CD4-positive, alpha-beta T cell (primary cell): ENCODE measurements around the gene CEP192. TPM values are rescaled to one million over a fixed set of nuclear protein-coding genes. Genes with fewer than 3 reads are reported as not detected.

Experiments used
- ATAC-seq: fragments of 200-7000 bp; cut with Tn5 transposase; one replicate; pipeline ENCODE4 v1.10.0; 2022; ENCODE audit warnings: mild to moderate bottlenecking; ENCODE audit not compliant: poor library complexity
- CTCF ChIA-PET: fragments of 350-600 bp; sonication (Branson Sonifier 250); formaldehyde crosslinking; loops from one replicate; lab custom pipeline; 2021; ENCODE audit warnings: antibody characterized with exemption, inconsistent platforms; lab: Charles Lee
- POLR2A ChIA-PET: fragments of 350-600 bp; sonication (Branson Sonifier 250); formaldehyde crosslinking; loops from one replicate; lab custom pipeline; 2021; ENCODE audit warnings: antibody characterized with exemption, inconsistent platforms; lab: Charles Lee
- DNase-seq, 14 experiments: peaks; one replicate each; pipeline ENCODE4 v3.0.0-alpha.2; 2013 to 2020; ENCODE audit warnings: mixed read lengths in 2 of 14
- H3K27ac ChIP-seq, 2 donors: one replicate each; pipeline versions ENCODE4 v1.5.1 to v1.7.0; 2013; ENCODE audit warnings: low read length in 2 of 2, low read depth in 1 of 2, mild to moderate bottlenecking in 1 of 2
- H3K27me3 ChIP-seq, 2 experiments: 1 replicate in 1 of 2; 2 replicates in 1 of 2; pipeline versions ENCODE4 v1.6.1 to v1.7.0; 2013; ENCODE audit warnings: low read length in 2 of 2, control low read depth in 1 of 2, mild to moderate bottlenecking in 1 of 2, moderate library complexity in 1 of 2; ENCODE audit not compliant: insufficient read depth in 2 of 2, control insufficient read depth in 1 of 2
- H3K36me3 ChIP-seq: one replicate; pipeline ENCODE4 v1.6.1; 2013; ENCODE audit warnings: low read length, control low read depth; ENCODE audit not compliant: insufficient read depth
- H3K4me1 ChIP-seq: one replicate; pipeline ENCODE4 v1.6.1; 2013; ENCODE audit warnings: low read length, control low read depth; ENCODE audit not compliant: insufficient read depth
- H3K4me3 ChIP-seq: one replicate; pipeline ENCODE4 v1.5.1; 2013; ENCODE audit warnings: mild to moderate bottlenecking, low read length, moderate library complexity
- H3K9me3 ChIP-seq, 2 experiments: 1 replicate in 1 of 2; 2 replicates in 1 of 2; pipeline versions ENCODE4 v1.6.1 to v1.7.0; 2013; ENCODE audit warnings: low read length in 2 of 2, mild to moderate bottlenecking in 2 of 2, control low read depth in 1 of 2, moderate library complexity in 1 of 2; ENCODE audit not compliant: control insufficient read depth in 1 of 2, insufficient read depth in 1 of 2
- H3K27ac Mint-ChIP-seq: one replicate; pipeline ENCODE4 v1.8.0; 2020; ENCODE audit warnings: mixed read lengths
- H3K27me3 Mint-ChIP-seq: one replicate; pipeline ENCODE4 v1.8.0; 2021; ENCODE audit warnings: mixed read lengths
- H3K36me3 Mint-ChIP-seq: one replicate; pipeline ENCODE4 v1.8.0; 2021; ENCODE audit warnings: low read depth, mixed read lengths
- H3K4me1 Mint-ChIP-seq: one replicate; pipeline ENCODE4 v1.8.0; 2021; ENCODE audit warnings: low read depth, mixed read lengths
- H3K4me3 Mint-ChIP-seq: one replicate; pipeline ENCODE4 v1.8.0; 2020; ENCODE audit warnings: mild to moderate bottlenecking, mixed read lengths
- H3K9me3 Mint-ChIP-seq: one replicate; pipeline ENCODE4 v1.8.0; 2020; ENCODE audit warnings: mixed read lengths
- CTCF ChIP-seq: fragments of 200-600 bp; IDR thresholded peaks from one replicate; pipeline ENCODE4 v1.8.0; 2022; ENCODE audit warnings: antibody characterized with exemption, mild to moderate bottlenecking
- intact Hi-C, 2 experiments: fragments of 100-400 bp; cut with DNase I in 1 of 2; cut with micrococcal nuclease in 1 of 2; formaldehyde crosslinking; loops; one replicate each; pipeline versions ENCODE4 v1.15.1 to v1.9.0; 2023 to 2025; cut with DNase I, micrococcal nuclease
- total RNA-seq, 174 experiments: library from RNA in 2 of 174; stranded (reverse) in 2 of 174; gene quantifications; one replicate each; pipeline ENCODE4 v1.2.3 and lab custom pipeline; 2021 to 2026

CEP192 gene
- total RNA-seq, 2 experiments from 2014 or later: 23.4 to 25.0 TPM

DNA sequence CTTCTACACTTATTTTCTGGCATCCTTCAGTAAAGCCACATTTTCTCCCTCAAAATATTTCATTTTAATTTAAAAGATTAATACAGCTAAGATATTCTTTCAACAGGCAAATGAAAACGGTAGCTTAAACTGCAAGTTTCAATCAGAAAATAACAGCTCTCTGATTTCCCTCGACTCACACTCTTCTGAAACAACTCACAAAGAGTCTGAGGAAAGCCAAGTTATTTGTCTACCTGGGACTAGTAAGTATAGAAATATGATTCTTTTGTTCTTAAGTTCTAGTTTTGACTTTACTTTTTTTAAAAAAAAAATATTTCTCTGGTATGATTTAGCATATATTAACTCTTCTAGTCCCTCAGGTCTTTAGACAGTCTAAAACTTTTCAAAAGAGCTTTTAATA, 27.2 kb downstream of the CEP192 start:
- DNase-seq (no peak), ATAC-seq (no peak)
- Mint-ChIP-seq H3K4me3 (no peak overlapping the region), H3K27me3 (no peaks in the 10 kb centered on the region), H3K36me3 (peaks cover 96% of the 10 kb centered on the region), H3K9me3 (no peaks in the 10 kb centered on the region), H3K27ac (peak overlapping the region; percentile 43), H3K4me1 (peaks cover 24% of the 10 kb centered on the region)
- no peaks in the 10 kb centered on the region for H3K9me3 ChIP-seq
- CTCF ChIA-PET: interaction anchor here (0.8 kb wide), 1 partner anchor 107 kb away, joined by 3 read pairs; no protein-coding TSS in a partner anchor
- H3K4me1 ChIP-seq: no peaks in the 10 kb centered on the region
- H3K36me3 ChIP-seq: peaks cover 81% of the 10 kb centered on the region
- no peak for TF ChIP-seq CTCF
- intact Hi-C loops: no loop called here
- no peak overlapping the region for H3K27ac ChIP-seq
- H3K4me3 ChIP-seq: no peak overlapping the region
- no peaks in the 10 kb centered on the region for H3K27me3 ChIP-seq
- POLR2A ChIA-PET: no interaction called here

DNA sequence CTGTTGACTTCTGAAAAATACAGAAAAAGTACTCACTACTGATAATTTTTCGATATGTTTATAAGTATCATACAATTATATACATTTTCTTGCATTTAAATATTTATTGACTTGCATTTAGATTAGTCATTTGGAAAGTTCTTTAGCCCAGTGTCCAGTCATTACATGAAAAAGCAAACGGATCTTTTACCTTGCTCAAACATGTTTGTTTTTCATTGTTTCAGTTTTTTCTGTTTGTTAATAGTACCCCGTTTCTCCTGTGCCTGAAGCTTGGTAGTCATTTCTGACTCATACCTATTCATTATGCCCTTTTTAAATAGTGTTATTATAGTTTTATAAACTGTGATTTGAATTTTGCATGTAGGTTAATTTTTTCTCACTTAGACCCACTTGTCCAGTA, 28.1 kb downstream of the CEP192 start:
- TF ChIP-seq CTCF: no peak
- intact Hi-C loops: no loop called here
- peaks cover 75% of the 10 kb centered on the region for H3K36me3 ChIP-seq
- no peaks in the 10 kb centered on the region for H3K27me3 ChIP-seq
- POLR2A ChIA-PET: interaction anchor here (0.7 kb wide), 1 partner anchor 33 kb away, joined by 3 read pairs; no protein-coding TSS in a partner anchor
- DNase-seq: no peak
- Mint-ChIP-seq H3K4me1 (peaks cover 24% of the 10 kb centered on the region), H3K9me3 (no peaks in the 10 kb centered on the region), H3K27ac (peak overlapping the region; percentile 30), H3K36me3 (peaks cover 94% of the 10 kb centered on the region), H3K4me3 (no peak overlapping the region), H3K27me3 (no peaks in the 10 kb centered on the region)
- no peaks in the 10 kb centered on the region for H3K4me1 ChIP-seq
- H3K4me3 ChIP-seq: no peak overlapping the region
- no peaks in the 10 kb centered on the region for H3K9me3 ChIP-seq
- CTCF ChIA-PET: interaction anchor here (0.6 kb wide), 1 partner anchor 32 kb away, joined by 4 read pairs; no protein-coding TSS in a partner anchor
- ATAC-seq: no peak
- no peak overlapping the region for H3K27ac ChIP-seq

DNA sequence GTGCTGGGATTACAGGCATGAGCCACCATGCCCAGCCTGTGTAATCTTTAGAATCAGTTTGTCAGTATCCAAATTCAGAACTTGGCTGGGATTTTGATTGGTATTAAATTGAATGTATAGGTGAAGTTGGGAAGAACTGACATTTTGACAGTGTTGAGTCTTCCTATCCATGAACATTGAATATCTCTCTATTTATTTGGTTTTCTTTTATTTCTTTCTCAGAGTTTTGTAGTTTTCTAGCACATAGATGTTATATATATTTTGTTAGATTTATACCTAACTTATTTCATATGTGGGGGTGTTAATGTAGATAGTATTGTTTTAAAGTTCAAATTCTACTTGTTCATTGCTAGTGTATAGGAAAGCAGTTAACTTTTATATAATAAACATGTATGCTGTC, 31.5 kb downstream of the CEP192 start:
- H3K36me3 ChIP-seq: peaks cover 57% of the 10 kb centered on the region
- Mint-ChIP-seq H3K27me3 (no peaks in the 10 kb centered on the region), H3K9me3 (no peaks in the 10 kb centered on the region), H3K4me1 (peaks cover 24% of the 10 kb centered on the region), H3K4me3 (no peak overlapping the region), H3K27ac (no peak overlapping the region), H3K36me3 (peaks cover 88% of the 10 kb centered on the region)
- no peak for ATAC-seq
- ChIA-PET CTCF (no interaction called here), POLR2A (no interaction called here)
- TF ChIP-seq CTCF: no peak
- intact Hi-C loops: no loop called here
- H3K27ac ChIP-seq: no peak overlapping the region
- no peaks in the 10 kb centered on the region for H3K4me1 ChIP-seq
- H3K27me3 ChIP-seq: no peaks in the 10 kb centered on the region
- H3K4me3 ChIP-seq: no peak overlapping the region
- DNase-seq: no peak
- H3K9me3 ChIP-seq: no peaks in the 10 kb centered on the region
